OCI-LY1 (cell line): ENCODE results near the gene NELL1.
"Not testable (repeated sequence)": the region's sequence is repeated elsewhere in the genome, so short reads cannot be mapped to it uniquely, and the experiment has no call there.

ENCODE experiments used
- H2AFZ ChIP-seq: fragments of 200-600 bp; sonication (generic), shearing (Covaris generic); 2 replicates; pipeline ENCODE4 v1.6.0; 2014; ENCODE audit warnings: antibody characterized with exemption, mild to moderate bottlenecking, low read length
- H3F3A ChIP-seq: fragments of 200-600 bp; sonication (generic), shearing (Covaris generic); 2 replicates; pipeline ENCODE4 v1.6.0; 2014; ENCODE audit warnings: mild to moderate bottlenecking, antibody characterized with exemption, low read length, moderate library complexity; ENCODE audit not compliant: insufficient read depth
- H3K27ac ChIP-seq: fragments of 200-600 bp; sonication (generic); 2 replicates; pipeline ENCODE4 v1.5.1; 2014; ENCODE audit warnings: low read length, mixed run types, mild to moderate bottlenecking, low read depth; ENCODE audit not compliant: poor library complexity, severe bottlenecking
- H3K27me3 ChIP-seq: fragments of 200-600 bp; sonication (generic); 2 replicates; pipeline ENCODE4 v1.6.0; 2014; ENCODE audit warnings: antibody characterized with exemption, mild to moderate bottlenecking, low read length, moderate library complexity; ENCODE audit not compliant: insufficient read depth
- H3K36me3 ChIP-seq: fragments of 200-600 bp; sonication (generic); 2 replicates; pipeline ENCODE4 v1.6.1; 2014; ENCODE audit warnings: mild to moderate bottlenecking, antibody characterized with exemption, low read length, moderate library complexity, mixed read lengths; ENCODE audit not compliant: insufficient read depth
- H3K4me1 ChIP-seq: fragments of 200-600 bp; sonication (generic); 2 replicates; pipeline ENCODE4 v1.5.1; 2014; ENCODE audit warnings: mild to moderate bottlenecking, low read length, moderate library complexity; ENCODE audit not compliant: insufficient read depth, severe bottlenecking
- H3K4me2 ChIP-seq: fragments of 200-600 bp; sonication (generic), shearing (Covaris generic); 2 replicates; pipeline ENCODE4 v1.6.1; 2014; ENCODE audit warnings: low read length
- H3K4me3 ChIP-seq: fragments of 200-600 bp; sonication (generic); 2 replicates; pipeline ENCODE4 v1.5.1; 2014; ENCODE audit warnings: low read length, low read depth, mild to moderate bottlenecking, mixed read lengths; ENCODE audit not compliant: poor library complexity, severe bottlenecking
- H3K79me2 ChIP-seq: fragments of 200-600 bp; shearing (Covaris generic); 2 replicates; pipeline ENCODE4 v1.6.1; 2016; ENCODE audit warnings: mixed run types, low read length, mixed read lengths; ENCODE audit not compliant: insufficient read depth
- H3K9ac ChIP-seq: fragments of 200-600 bp; sonication (generic), shearing (Covaris generic); 2 replicates; pipeline ENCODE4 v1.6.1; 2014; ENCODE audit warnings: mild to moderate bottlenecking, low read length, mixed read lengths
- H3K9me2 ChIP-seq: fragments of 200-600 bp; sonication (generic), shearing (Covaris generic); 2 replicates; pipeline ENCODE4 v1.6.1; 2014; ENCODE audit warnings: low read depth, mild to moderate bottlenecking, low read length, mixed read lengths
- H3K9me3 ChIP-seq: fragments of 200-600 bp; shearing (Covaris generic); 2 replicates; pipeline ENCODE4 v1.6.1; 2014; ENCODE audit warnings: low read length, mixed read lengths
- H4K20me1 ChIP-seq: fragments of 200-600 bp; sonication (generic), shearing (Covaris generic); 2 replicates; pipeline ENCODE4 v1.6.0; 2016; ENCODE audit warnings: mild to moderate bottlenecking, low read length; ENCODE audit not compliant: insufficient read depth
- EZH2 ChIP-seq: fragments of 200-600 bp; sonication (generic), shearing (Covaris generic); IDR thresholded peaks from 2 replicates; pipeline ENCODE4 v1.8.0; 2017; ENCODE audit warnings: borderline replicate concordance, mixed run types, mild to moderate bottlenecking, antibody characterized with exemption, low read length, moderate library complexity, mixed read lengths
- TF ChIP-seq, protein P1 (sequence below): fragments of 200-600 bp; sonication (generic), shearing (Covaris generic); IDR thresholded peaks from 2 replicates; pipeline ENCODE4 v1.5.1; 2017; ENCODE audit warnings: mild to moderate bottlenecking, antibody characterized with exemption, low read length, moderate library complexity, mixed read lengths

The NELL1 gene

DNA sequence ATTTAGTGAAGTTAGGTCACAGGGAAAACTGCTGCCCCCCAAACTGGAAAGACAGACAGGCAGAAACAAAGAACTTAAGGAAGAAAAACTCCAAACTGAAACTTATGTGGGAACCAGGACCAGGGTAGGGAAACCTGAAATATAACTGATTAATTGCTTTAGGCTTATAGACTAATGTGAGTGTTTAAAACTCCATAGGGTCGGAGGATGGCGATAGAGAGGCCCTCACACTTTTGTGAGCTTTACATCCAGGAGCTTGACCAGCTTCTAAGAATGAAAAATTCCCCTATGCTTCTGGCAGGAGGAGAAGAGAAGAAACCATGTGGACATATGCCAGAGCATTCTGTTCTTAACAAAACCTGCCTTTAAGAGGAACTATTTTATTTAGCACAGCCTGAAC is 598.6 kb downstream of the NELL1 start:
- H3K79me2 ChIP-seq, result no peaks in the 10 kb centered on the region
- no peaks in the 10 kb centered on the region for H4K20me1 ChIP-seq
- H3K4me1 ChIP-seq, result no peaks in the 10 kb centered on the region
- H3K9me3 ChIP-seq, result no peaks in the 10 kb centered on the region
- no peaks in the 10 kb centered on the region for H3F3A ChIP-seq
- no peaks in the 10 kb centered on the region for H3K9me2 ChIP-seq
- H3K27ac ChIP-seq, result no peak overlapping the region
- no peak overlapping the region for H2AFZ ChIP-seq
- no peak overlapping the region for H3K4me3 ChIP-seq
- no peaks in the 10 kb centered on the region for H3K27me3 ChIP-seq
- H3K4me2 ChIP-seq, result no peak overlapping the region
- H3K9ac ChIP-seq, result no peak overlapping the region
- TF ChIP-seq, protein P1, sequence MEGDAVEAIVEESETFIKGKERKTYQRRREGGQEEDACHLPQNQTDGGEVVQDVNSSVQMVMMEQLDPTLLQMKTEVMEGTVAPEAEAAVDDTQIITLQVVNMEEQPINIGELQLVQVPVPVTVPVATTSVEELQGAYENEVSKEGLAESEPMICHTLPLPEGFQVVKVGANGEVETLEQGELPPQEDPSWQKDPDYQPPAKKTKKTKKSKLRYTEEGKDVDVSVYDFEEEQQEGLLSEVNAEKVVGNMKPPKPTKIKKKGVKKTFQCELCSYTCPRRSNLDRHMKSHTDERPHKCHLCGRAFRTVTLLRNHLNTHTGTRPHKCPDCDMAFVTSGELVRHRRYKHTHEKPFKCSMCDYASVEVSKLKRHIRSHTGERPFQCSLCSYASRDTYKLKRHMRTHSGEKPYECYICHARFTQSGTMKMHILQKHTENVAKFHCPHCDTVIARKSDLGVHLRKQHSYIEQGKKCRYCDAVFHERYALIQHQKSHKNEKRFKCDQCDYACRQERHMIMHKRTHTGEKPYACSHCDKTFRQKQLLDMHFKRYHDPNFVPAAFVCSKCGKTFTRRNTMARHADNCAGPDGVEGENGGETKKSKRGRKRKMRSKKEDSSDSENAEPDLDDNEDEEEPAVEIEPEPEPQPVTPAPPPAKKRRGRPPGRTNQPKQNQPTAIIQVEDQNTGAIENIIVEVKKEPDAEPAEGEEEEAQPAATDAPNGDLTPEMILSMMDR, result no peak
- TF ChIP-seq EZH2, result no peak
- H3K36me3 ChIP-seq, result no peaks in the 10 kb centered on the region

DNA sequence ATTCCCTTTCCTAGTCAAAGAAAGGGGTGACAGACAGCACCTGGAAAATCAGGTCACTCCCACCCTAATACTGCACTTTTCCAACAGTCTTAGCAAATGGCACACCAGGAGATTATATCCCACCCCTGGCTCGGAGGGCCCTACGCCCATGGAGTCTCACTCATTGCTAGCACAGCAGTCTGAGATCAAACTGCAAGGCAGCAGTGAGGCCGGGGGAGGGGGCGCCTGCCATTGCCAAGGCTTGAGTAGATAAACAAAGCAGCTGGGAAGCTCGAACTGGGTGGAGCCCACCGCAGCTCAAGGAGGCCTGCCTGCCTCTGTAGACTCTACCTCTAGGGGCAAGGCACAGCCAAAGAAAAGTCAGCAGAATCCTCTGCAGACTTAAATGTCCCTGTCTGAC is 602.8 kb downstream of the NELL1 start:
- not testable (repeated sequence) for H3K36me3 ChIP-seq, H3K4me1 ChIP-seq, H3K4me3 ChIP-seq, H3F3A ChIP-seq, H3K9ac ChIP-seq, H3K4me2 ChIP-seq, H4K20me1 ChIP-seq, H3K9me2 ChIP-seq, H3K9me3 ChIP-seq, H3K79me2 ChIP-seq, H2AFZ ChIP-seq, H3K27me3 ChIP-seq, H3K27ac ChIP-seq

GRCh38 chr11:21278840-21279239 is 609.5 kb downstream of the NELL1 start:
- no peak for TF ChIP-seq EZH2
- TF ChIP-seq, protein P1, result no peak
- no peaks in the 10 kb centered on the region for H3K4me1 ChIP-seq
- H3K9ac ChIP-seq, result no peak overlapping the region
- no peaks in the 10 kb centered on the region for H4K20me1 ChIP-seq
- no peak overlapping the region for H3K4me2 ChIP-seq
- H3K9me3 ChIP-seq, result no peaks in the 10 kb centered on the region
- no peak overlapping the region for H2AFZ ChIP-seq
- no peaks in the 10 kb centered on the region for H3K9me2 ChIP-seq
- H3K27ac ChIP-seq, result no peak overlapping the region
- H3K79me2 ChIP-seq, result no peaks in the 10 kb centered on the region
- no peak overlapping the region for H3K4me3 ChIP-seq
- H3F3A ChIP-seq, result no peaks in the 10 kb centered on the region
- H3K27me3 ChIP-seq, result no peaks in the 10 kb centered on the region
- no peaks in the 10 kb centered on the region for H3K36me3 ChIP-seq

DNA sequence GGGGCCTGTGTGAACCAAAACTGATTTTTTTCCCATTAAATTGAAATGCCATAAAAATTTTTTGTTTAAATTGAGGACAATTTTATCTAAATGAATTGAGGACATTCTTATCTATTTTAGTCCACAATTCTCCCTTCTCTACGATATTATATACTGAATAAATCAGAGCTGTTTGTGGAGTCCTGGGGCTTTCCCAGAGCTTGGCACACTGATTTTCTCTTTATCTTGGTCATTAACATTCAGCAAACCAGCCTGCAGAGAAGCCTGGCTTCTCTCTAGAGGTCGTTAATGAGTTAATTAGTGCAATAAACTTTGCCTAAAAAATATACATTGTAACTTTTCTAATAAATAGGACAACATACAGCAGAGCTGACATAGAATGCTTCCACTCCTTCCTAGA is 615.7 kb downstream of the NELL1 start:
- no peak overlapping the region for H3K4me3 ChIP-seq
- TF ChIP-seq, protein P1, result no peak
- TF ChIP-seq EZH2, result no peak
- H3K79me2 ChIP-seq, result no peaks in the 10 kb centered on the region
- H3K27ac ChIP-seq, result no peak overlapping the region
- no peaks in the 10 kb centered on the region for H3K9me2 ChIP-seq
- no peaks in the 10 kb centered on the region for H3K36me3 ChIP-seq
- H3K9ac ChIP-seq, result no peak overlapping the region
- no peaks in the 10 kb centered on the region for H3K9me3 ChIP-seq
- H3K4me2 ChIP-seq, result no peak overlapping the region
- H3K27me3 ChIP-seq, result no peaks in the 10 kb centered on the region
- no peaks in the 10 kb centered on the region for H4K20me1 ChIP-seq
- H3K4me1 ChIP-seq, result no peaks in the 10 kb centered on the region
- H3F3A ChIP-seq, result no peaks in the 10 kb centered on the region
- H2AFZ ChIP-seq, result no peak overlapping the region
